A673 (cell line): ENCODE results near the gene SAMD14. TPM values are rescaled to one million over a fixed set of nuclear protein-coding genes. Genes with fewer than 3 reads are reported as not detected.

Source experiments
- BruUV-seq: library from RNA; stranded (reverse); fragments of 400-500 nt; replicated peaks from 2 replicates; lab custom pipeline; 2021; lab: Mats Ljungman, UMichigan
- CTCF ChIA-PET: fragments of 300-600 bp; sonication (Branson Sonifier 250); formaldehyde crosslinking; loops from one replicate; lab custom pipeline; 2022; ENCODE audit warnings: antibody characterized with exemption; lab: Charles Lee
- POLR2A ChIA-PET: fragments of 300-600 bp; sonication (Branson Sonifier 250); formaldehyde crosslinking; loops from one replicate; lab custom pipeline; 2022; ENCODE audit warnings: antibody characterized with exemption; ENCODE audit not compliant: low non-redundant PET; lab: Charles Lee
- DNase-seq: peaks from one replicate; pipeline ENCODE4 v3.0.0-alpha.2; 2015; ENCODE audit warnings: low spot score
- H3K27ac ChIP-seq: fragments of 200-600 bp; sonication (generic); 2 replicates; pipeline ENCODE4 v1.5.1; 2016; ENCODE audit warnings: mixed run types, low read depth, mild to moderate bottlenecking, mixed read lengths, antibody characterized with exemption, low read length; ENCODE audit not compliant: poor library complexity, severe bottlenecking
- H3K27me3 ChIP-seq: fragments of 200-600 bp; sonication (generic); replicated peaks from 2 replicates; pipeline ENCODE4 v1.6.1; 2017; ENCODE audit warnings: mixed run types, low read depth, mild to moderate bottlenecking, mixed read lengths, antibody characterized with exemption, low read length; ENCODE audit not compliant: insufficient read depth, poor library complexity
- H3K36me3 ChIP-seq: fragments of 200-600 bp; sonication (generic); 2 replicates; pipeline ENCODE4 v1.6.1; 2016; ENCODE audit warnings: mixed run types, mild to moderate bottlenecking, mixed read lengths, antibody characterized with exemption, low read length; ENCODE audit not compliant: insufficient read depth, poor library complexity, severe bottlenecking
- H3K4me1 ChIP-seq: fragments of 200-600 bp; sonication (generic); 2 replicates; pipeline ENCODE4 v1.6.1; 2017; ENCODE audit warnings: mixed run types, mild to moderate bottlenecking, mixed read lengths, antibody characterized with exemption, low read length; ENCODE audit not compliant: insufficient read depth, poor library complexity, severe bottlenecking
- H3K4me3 ChIP-seq: fragments of 200-600 bp; sonication (generic); 2 replicates; pipeline ENCODE4 v1.5.1; 2016; ENCODE audit warnings: low read depth, mixed run types, mild to moderate bottlenecking, mixed read lengths, low read length; ENCODE audit not compliant: poor library complexity, severe bottlenecking
- H3K9me3 ChIP-seq: fragments of 200-600 bp; sonication (generic); 2 replicates; pipeline ENCODE4 v1.6.1; 2016; ENCODE audit warnings: mixed run types, low read depth, mild to moderate bottlenecking, mixed read lengths, antibody characterized with exemption, low read length; ENCODE audit not compliant: poor library complexity, severe bottlenecking
- CTCF ChIP-seq: fragments of 300-800, 200-600 bp; sonication (generic); conservative IDR thresholded peaks from 2 replicates; pipeline ENCODE4 v1.5.1; 2017; ENCODE audit warnings: low read depth, mild to moderate bottlenecking, antibody characterized with exemption, low read length, moderate library complexity, mixed read lengths
- EZH2 ChIP-seq: fragments of 200-600 bp; sonication (generic); IDR thresholded peaks from 2 replicates; pipeline ENCODE4 v1.6.1; 2017; ENCODE audit warnings: borderline replicate concordance, low read depth, mild to moderate bottlenecking, mixed read lengths, antibody characterized with exemption, low read length; ENCODE audit not compliant: poor library complexity, severe bottlenecking
- intact Hi-C: fragments of 100-400 bp; cut with micrococcal nuclease; formaldehyde crosslinking; loops from one replicate; pipeline ENCODE4 v1.10.0; 2022; ENCODE audit not compliant: unreplicated experiment
- total RNA-seq: library from RNA; stranded (reverse); gene quantifications from 2 replicates; pipeline ENCODE4 v1.2.3, GENCODE V29; 2021

SAMD14 gene
- total RNA-seq, 1 experiment from 2014 or later = 45.0 TPM

GRCh38 chr17:50139950-50140885 is 10.3 kb upstream of the SAMD14 start:
- no peak overlapping the region for H3K4me3 ChIP-seq
- H3K9me3 ChIP-seq = no peaks in the 10 kb centered on the region
- peaks cover 96% of the 10 kb centered on the region for H3K36me3 ChIP-seq
- POLR2A ChIA-PET = no interaction called here
- no TSS peak for BruUV-seq
- no peaks in the 10 kb centered on the region for H3K4me1 ChIP-seq
- TF ChIP-seq CTCF = peak; percentile 91
- no peak for TF ChIP-seq EZH2
- CTCF ChIA-PET = interaction anchor here (1.6 to 2.5 kb wide), 2 partner anchors 12 to 21 kb away, joined by 5 to 7 read pairs; no protein-coding TSS in a partner anchor
- no peaks in the 10 kb centered on the region for H3K27me3 ChIP-seq
- DNase-seq = peak; percentile 84
- intact Hi-C loops = loop anchor here (1.0 kb wide), 1 partner anchor 21 kb away; no protein-coding TSS in a partner anchor
- no peak overlapping the region for H3K27ac ChIP-seq

GRCh38 chr17:50139185-50139783 is 9.3 kb upstream of the SAMD14 start:
- Histone ChIP-seq H3K36me3 (peaks cover 92% of the 10 kb centered on the region), H3K9me3 (no peaks in the 10 kb centered on the region), H3K4me3 (no peak overlapping the region), H3K27me3 (no peaks in the 10 kb centered on the region), H3K27ac (no peak overlapping the region), H3K4me1 (peaks cover 2% of the 10 kb centered on the region)
- TF ChIP-seq CTCF = no peak
- no peak for TF ChIP-seq EZH2
- ChIA-PET CTCF (interaction anchor here (0.5 to 2.5 kb wide), 4 partner anchors 9 to 22 kb away, joined by 3 to 7 read pairs (median 4); partner anchors contain the start of gene SAMD14), POLR2A (no interaction called here)
- intact Hi-C loops = no loop called here
- BruUV-seq = no TSS peak
- no peak for DNase-seq

GRCh38 chr17:50137042-50137441 is 7.1 kb upstream of the SAMD14 start:
- BruUV-seq = no TSS peak
- no peak for DNase-seq
- intact Hi-C loops = no loop called here
- Histone ChIP-seq H3K36me3 (peaks cover 69% of the 10 kb centered on the region), H3K27ac (no peak overlapping the region), H3K4me3 (no peak overlapping the region), H3K9me3 (no peaks in the 10 kb centered on the region), H3K4me1 (peaks cover 9% of the 10 kb centered on the region), H3K27me3 (no peaks in the 10 kb centered on the region)
- POLR2A ChIA-PET = interaction anchor here (0.8 kb wide), 1 partner anchor 25 kb away, joined by 3 read pairs; no protein-coding TSS in a partner anchor
- TF ChIP-seq CTCF = no peak
- TF ChIP-seq EZH2 = no peak
- CTCF ChIA-PET = no interaction called here
